GM19395 (cell line): Measurements from ENCODE around the gene HSD17B7.

ENCODE experiments used
- ATAC-seq: cut with Tn5 transposase; IDR thresholded peaks from one replicate; pipeline ENCODE4 v1.9.1; 2021; ENCODE audit warnings: mild to moderate bottlenecking, moderate library complexity; ENCODE audit not compliant: unreplicated experiment

Gene HSD17B7

GRCh38 chr1:162854245-162854882 lies 63.9 kb downstream of the HSD17B7 start:
- ATAC-seq: peak; percentile 78

GRCh38 chr1:162855461-162856150 lies 65.1 kb downstream of the HSD17B7 start:
- no peak for ATAC-seq

GRCh38 chr1:162856260-162856659 lies 65.8 kb downstream of the HSD17B7 start:
- ATAC-seq: no peak

- no peak for ATAC-seq
Observed at GRCh38 chr1:162857850-162858249, 67.3 kb downstream of the HSD17B7 start.

- no peak for ATAC-seq
Observed at GRCh38 chr1:162859191-162859590, 68.7 kb downstream of the HSD17B7 start.

- no peak for ATAC-seq
Observed at GRCh38 chr1:162861101-162861500, 70.6 kb downstream of the HSD17B7 start, which contains the start of gene CCDC190. CCDC190 (minus strand) TSS chr1:162861175; CDS start chr1:162859646, 1,529 bp downstream.

GRCh38 chr1:162861625-162862024 lies 71.1 kb downstream of the HSD17B7 start:
- no peak for ATAC-seq
